Left lung (tissue), 10 donors: Measurements from ENCODE around the gene ATP6V1F. TPM values are rescaled to one million over a fixed set of nuclear protein-coding genes. Genes with fewer than 3 reads are reported as not detected.

Experiments used
- ATAC-seq: fragments of 200-7000 bp; cut with Tn5 transposase; one replicate; pipeline ENCODE4 v1.9.1; 2020; ENCODE audit warnings: moderate library complexity
- DNase-seq, 4 donors: peaks; one replicate each; pipeline ENCODE4 v3.0.0-alpha.2; 2013 to 2020
- H3K27ac ChIP-seq, 2 donors: fragments of 200-600 bp; sonication (generic) in 1 of 2; one replicate each; pipeline versions ENCODE4 v1.5.0 to v1.8.0; 2020 to 2021
- H3K27me3 ChIP-seq, 2 donors: fragments of 200-600 bp; sonication (generic) in 1 of 2; one replicate each; pipeline versions ENCODE4 v1.5.0 to v1.8.0; 2020 to 2021
- H3K36me3 ChIP-seq, 2 donors: fragments of 200-600 bp; sonication (generic) in 1 of 2; one replicate each; pipeline versions ENCODE4 v1.5.0 to v1.8.0; 2020 to 2021
- H3K4me1 ChIP-seq, 2 donors: fragments of 200-600 bp; one replicate each; pipeline ENCODE4 v1.8.0; 2021
- H3K4me3 ChIP-seq, 2 donors: fragments of 200-600 bp; sonication (generic) in 1 of 2; one replicate each; pipeline versions ENCODE4 v1.5.0 to v1.8.0; 2020 to 2021; ENCODE audit warnings: mild to moderate bottlenecking in 1 of 2
- H3K9me3 ChIP-seq, 2 donors: fragments of 200-600 bp; sonication (generic) in 1 of 2; one replicate each; pipeline versions ENCODE4 v1.5.0 to v1.8.0; 2020 to 2021
- intact Hi-C, 2 donors: fragments of 100-400 bp; cut with DNase I; formaldehyde crosslinking; loops; one replicate each; pipeline versions ENCODE4 v1.11.2 to v1.14.2; 2022
- polyA plus RNA-seq, 6 donors: library from polyadenylated mRNA; unstranded; fragments of 120-200 nt; gene quantifications; one replicate each; pipeline ENCODE4 v1.2.1, GENCODE V29; 2013; ENCODE audit not compliant: insufficient read length in 6 of 6
- total RNA-seq, 2 donors: library from RNA; stranded (reverse); fragmentation: NEBNext Ultra II Directional; extraction: Animal tissue kit (Norgen Biotek cat#: 25700); gene quantifications; one replicate each; pipeline ENCODE4 v1.2.1, GENCODE V29; 2021
- TF ChIP-seq, protein P1 (sequence below), 2 donors: fragments of 200-600 bp; sonication (generic) in 1 of 2; IDR thresholded peaks; one replicate each; pipeline versions ENCODE4 v1.5.0 to v1.8.0; 2021; ENCODE audit warnings: antibody characterized with exemption in 2 of 2
- donor health status: DM: no; HTN: yes; CAD: no.
- donor health status: DM: no; HTN: no; CAD: no.

ATP6V1F gene
- total and polyA plus RNA-seq, 8 donors = 106 to 200 (median 111) TPM

DNA sequence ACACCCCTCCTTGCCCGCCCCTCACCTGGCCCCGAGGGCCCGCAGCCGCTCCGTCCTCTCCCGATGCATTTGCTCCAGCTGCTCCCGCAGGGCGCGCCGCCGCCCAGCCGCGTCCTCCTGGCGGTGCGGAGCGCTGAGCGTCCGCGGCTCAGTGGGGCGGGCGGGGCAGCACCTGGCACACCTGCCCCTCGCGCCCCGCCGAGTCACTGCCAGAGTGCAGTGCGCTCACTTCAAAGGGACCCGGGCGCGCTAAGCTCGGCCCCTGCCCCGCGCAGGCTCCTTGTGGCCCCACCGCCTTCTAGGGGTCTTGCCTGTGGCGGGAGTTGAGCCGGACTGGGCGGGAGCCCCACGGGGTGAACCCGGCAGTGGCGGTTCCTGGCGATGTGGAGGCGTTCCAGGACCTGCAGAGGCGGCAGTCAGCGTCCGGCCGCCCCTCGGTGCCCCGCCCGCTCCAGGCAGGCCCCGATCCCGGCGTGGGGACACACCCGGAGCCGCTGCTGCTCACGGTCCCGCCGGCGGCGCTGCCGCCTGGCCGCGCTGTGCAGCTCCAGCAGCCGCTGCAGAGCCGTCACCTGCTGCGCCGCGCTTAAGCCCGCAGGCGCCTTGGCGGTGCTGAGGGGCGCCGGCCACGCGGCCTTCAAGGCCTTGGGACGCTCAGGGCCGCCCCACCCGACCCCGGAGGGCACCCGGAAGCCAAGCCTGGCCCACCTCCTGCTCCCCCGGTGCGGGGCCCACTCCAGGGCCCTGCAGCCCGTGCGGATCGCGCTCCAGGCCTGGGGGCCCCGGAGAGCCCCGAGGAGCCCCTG is 6.7 kb downstream of the ATP6V1F start:
- DNase-seq (peak in 2 of 4 donors; percentile 64 to 89), ATAC-seq (peak; percentile 90)
- Histone ChIP-seq H3K9me3 (no peaks in the 10 kb centered on the region), H3K27me3 (peaks cover 0 to 29% of the 10 kb centered on the region in 2 donors), H3K27ac (no peak overlapping the region), H3K36me3 (peaks cover 0 to 21% of the 10 kb centered on the region in 2 donors), H3K4me3 (peak overlapping the region; percentile 47 to 56), H3K4me1 (peaks cover 8 to 22% of the 10 kb centered on the region in 2 donors)
- TF ChIP-seq, protein P1, sequence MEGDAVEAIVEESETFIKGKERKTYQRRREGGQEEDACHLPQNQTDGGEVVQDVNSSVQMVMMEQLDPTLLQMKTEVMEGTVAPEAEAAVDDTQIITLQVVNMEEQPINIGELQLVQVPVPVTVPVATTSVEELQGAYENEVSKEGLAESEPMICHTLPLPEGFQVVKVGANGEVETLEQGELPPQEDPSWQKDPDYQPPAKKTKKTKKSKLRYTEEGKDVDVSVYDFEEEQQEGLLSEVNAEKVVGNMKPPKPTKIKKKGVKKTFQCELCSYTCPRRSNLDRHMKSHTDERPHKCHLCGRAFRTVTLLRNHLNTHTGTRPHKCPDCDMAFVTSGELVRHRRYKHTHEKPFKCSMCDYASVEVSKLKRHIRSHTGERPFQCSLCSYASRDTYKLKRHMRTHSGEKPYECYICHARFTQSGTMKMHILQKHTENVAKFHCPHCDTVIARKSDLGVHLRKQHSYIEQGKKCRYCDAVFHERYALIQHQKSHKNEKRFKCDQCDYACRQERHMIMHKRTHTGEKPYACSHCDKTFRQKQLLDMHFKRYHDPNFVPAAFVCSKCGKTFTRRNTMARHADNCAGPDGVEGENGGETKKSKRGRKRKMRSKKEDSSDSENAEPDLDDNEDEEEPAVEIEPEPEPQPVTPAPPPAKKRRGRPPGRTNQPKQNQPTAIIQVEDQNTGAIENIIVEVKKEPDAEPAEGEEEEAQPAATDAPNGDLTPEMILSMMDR (IDR thresholded peaks at IDR 0.05) = peak in 1 of 2 donors; percentile 10
- intact Hi-C loops = no loop called here

DNA sequence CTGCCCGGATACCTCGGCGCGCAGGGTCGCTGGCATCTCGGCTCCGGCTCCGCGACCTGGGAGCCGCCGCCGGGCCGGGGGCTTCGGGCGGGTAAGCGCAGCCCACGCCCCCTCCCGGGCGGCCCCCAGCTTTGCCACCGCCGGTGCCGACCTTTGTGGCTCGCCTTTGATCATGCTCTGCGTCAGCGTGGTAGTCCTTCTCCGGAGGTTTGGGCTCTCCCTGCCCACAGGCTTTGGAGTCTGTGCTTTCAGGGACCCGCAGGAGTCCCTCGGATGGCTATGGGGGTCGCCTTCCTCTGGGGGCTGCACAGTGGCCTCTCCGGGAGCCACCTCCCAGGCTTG is 7.3 kb downstream of the ATP6V1F start:
- Histone ChIP-seq H3K9me3 (no peaks in the 10 kb centered on the region), H3K4me1 (peaks cover 7 to 21% of the 10 kb centered on the region in 2 donors), H3K36me3 (peaks cover 0 to 21% of the 10 kb centered on the region in 2 donors), H3K27me3 (peaks cover 0 to 31% of the 10 kb centered on the region in 2 donors), H3K4me3 (peak overlapping the region; percentile 47 to 56), H3K27ac (no peak overlapping the region)
- intact Hi-C loops = no loop called here
- TF ChIP-seq, protein P1 (IDR thresholded peaks at IDR 0.05) = no peak
- ATAC-seq (no peak), DNase-seq (no peak)

DNA sequence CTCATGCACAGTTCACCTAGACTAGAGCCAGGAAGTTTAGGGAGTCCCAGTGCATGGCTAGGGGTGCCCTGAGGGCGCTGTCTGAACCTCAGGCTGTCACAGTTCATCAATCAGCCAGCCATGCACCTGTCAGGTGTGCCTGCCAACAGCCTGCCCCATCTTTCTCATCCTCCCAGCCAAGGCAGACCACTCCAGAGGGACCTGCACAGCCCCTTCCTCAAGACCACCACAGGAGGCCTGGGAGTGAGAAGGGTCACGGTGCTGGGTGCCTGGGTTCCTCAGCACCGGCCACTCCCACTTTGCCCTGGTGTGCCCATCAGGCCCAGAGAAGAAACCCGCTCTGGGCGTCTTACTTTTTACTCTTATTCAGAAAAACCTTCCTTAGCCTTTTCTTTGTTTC is 8.4 kb downstream of the ATP6V1F start:
- Histone ChIP-seq H3K27me3 (peaks cover 0 to 31% of the 10 kb centered on the region in 2 donors), H3K27ac (no peak overlapping the region), H3K36me3 (peaks cover 0 to 9% of the 10 kb centered on the region in 2 donors), H3K9me3 (no peaks in the 10 kb centered on the region), H3K4me3 (no peak overlapping the region), H3K4me1 (peaks cover 7 to 21% of the 10 kb centered on the region in 2 donors)
- DNase-seq = no peak
- intact Hi-C loops = no loop called here
- no peak for ATAC-seq
- TF ChIP-seq, protein P1 (IDR thresholded peaks at IDR 0.05) = no peak

DNA sequence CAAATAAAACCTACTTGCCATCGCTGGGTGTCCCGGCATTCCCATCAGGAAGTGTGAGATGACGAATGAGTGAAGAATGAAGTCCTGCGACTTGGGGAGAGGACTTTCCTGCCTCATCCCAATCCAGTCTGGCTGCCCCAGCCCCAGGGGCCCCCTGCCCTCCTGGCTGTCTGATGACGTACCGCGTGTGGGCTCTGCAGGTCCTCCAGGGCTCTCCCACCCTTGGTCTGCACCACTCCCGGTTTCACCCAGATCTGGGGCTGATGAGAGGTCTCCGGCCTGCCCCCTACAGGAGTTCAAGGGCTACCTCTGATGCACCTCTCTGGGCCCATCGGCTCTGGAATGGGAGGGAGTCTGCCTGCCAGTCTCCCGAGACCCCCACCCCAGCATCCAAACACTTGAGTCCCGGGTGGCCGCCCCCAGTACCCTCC is 9.8 kb downstream of the ATP6V1F start:
- Histone ChIP-seq H3K27ac (no peak overlapping the region), H3K27me3 (peaks cover 0 to 31% of the 10 kb centered on the region in 2 donors), H3K9me3 (no peaks in the 10 kb centered on the region), H3K36me3 (no peaks in the 10 kb centered on the region), H3K4me3 (no peak overlapping the region), H3K4me1 (peaks cover 7 to 21% of the 10 kb centered on the region in 2 donors)
- DNase-seq = peak in 1 of 4 donors; percentile 59
- intact Hi-C loops = no loop called here
- TF ChIP-seq, protein P1 (IDR thresholded peaks at IDR 0.05) = no peak
- ATAC-seq = no peak

DNA sequence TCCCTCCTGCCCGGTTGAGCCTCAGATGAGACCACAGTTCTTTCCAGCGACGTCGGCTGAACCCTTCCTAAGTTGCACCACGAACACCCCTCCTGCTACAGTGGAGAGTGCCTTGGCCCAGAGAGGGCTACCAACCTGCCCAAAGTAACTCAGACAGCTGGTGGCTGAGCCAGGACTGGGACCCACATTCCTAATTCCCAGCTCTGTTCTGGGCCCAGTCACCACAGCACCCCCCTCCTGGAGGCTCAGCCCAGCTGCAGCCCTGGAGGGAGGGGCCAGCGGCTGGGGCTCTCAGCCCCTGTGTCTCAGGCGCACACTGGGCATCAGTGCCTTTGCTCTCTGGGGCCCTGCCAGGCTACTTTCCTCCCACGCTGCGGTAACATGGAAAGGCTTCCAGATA is 10.6 kb downstream of the ATP6V1F start:
- Histone ChIP-seq H3K4me3 (no peak overlapping the region), H3K36me3 (no peaks in the 10 kb centered on the region), H3K9me3 (no peaks in the 10 kb centered on the region), H3K4me1 (peaks cover 7 to 19% of the 10 kb centered on the region in 2 donors), H3K27ac (no peak overlapping the region), H3K27me3 (peaks cover 0 to 31% of the 10 kb centered on the region in 2 donors)
- TF ChIP-seq, protein P1 (IDR thresholded peaks at IDR 0.05) = no peak
- no peak for DNase-seq
- intact Hi-C loops = no loop called here
- no peak for ATAC-seq
